ENCODE measurements around the gene HADHB.

Gene HADHB

DNA sequence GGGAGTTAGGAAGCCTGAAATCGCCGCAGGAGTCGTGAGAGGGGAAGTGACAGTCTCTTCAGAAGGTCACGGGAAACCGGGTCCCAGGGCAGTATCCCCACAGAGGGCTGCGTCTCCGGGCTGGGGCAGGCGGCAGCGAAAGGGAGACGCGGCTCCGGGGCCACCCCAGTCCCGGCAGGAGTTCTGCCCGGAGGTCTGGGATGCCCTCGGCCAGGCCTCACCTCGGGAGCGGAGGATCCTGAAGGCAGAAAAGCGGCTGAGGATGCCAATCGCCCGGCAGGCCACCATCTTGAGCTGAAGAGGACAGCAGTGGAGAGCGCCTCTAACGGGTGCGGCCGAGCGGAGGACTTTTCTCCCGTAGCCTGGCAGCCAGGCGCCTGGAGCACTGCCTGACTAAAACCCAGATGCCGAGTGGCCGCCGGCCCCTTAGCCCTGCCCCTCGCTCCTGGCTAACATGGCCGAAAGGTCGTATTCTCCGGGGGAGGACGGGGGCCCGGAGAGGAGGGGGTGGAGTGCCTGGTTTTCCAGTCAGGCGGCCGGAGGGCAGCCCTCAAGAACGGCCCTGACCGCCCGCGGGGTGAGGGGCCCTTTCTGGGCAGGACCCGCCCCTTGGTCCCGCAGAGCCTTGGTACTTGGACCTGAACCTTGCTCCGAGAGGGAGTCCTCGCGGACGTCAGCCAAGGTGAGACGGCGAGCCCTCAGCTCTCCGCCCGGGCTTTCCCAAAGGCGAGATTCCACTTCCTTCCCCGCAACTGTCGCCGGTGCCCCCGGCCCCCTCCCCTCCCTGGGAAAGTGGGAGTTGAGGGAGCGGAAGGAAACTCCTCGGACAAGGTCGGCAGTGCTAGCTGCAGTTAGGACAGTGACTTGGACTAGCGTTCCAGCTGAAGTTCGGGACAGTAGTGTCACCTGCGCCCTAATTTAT, at the start of gene HADHB, which contains the start of gene HADHA:
Gene HADHB, plus strand, starts transcription at position 631 of the 922 bp plus-strand sequence. CDS start 9,316 bp downstream, outside the sequence.
Gene HADHA, minus strand, starts transcription at position 324 of the 922 bp plus-strand sequence. Its CDS starts 36 bp downstream, at position 288.
- intact Hi-C loops (cut with micrococcal nuclease), result loop anchor here (2.0 to 5.0 kb wide), 3 partner anchors 33 to 103 kb away; partner anchors contain the start of genes ADGRF3 and SELENOI
- peak within 1 kb of the TSS; percentile 99 for H3K4me3 Mint-ChIP-seq
- H3K27me3 Mint-ChIP-seq, result no peaks in the 10 kb centered on the region
- H3K4me1 Mint-ChIP-seq (ENCODE audit: low read depth), result peaks cover 40% of the 10 kb centered on the region
- H3K36me3 Mint-ChIP-seq (ENCODE audit: low read depth), result peaks cover 31% of the 10 kb centered on the region
- H3K27ac Mint-ChIP-seq, result peak within 1 kb of the TSS; percentile 99
- H3K9me3 Mint-ChIP-seq, result no peaks in the 10 kb centered on the region

- Mint-ChIP-seq H3K27ac (no peak overlapping the region), H3K4me3 (no peak overlapping the region), H3K36me3 (ENCODE audit: low read depth) (peaks cover 97% of the 10 kb centered on the region), H3K9me3 (peaks cover 14% of the 10 kb centered on the region), H3K27me3 (no peaks in the 10 kb centered on the region), H3K4me1 (ENCODE audit: low read depth) (peaks cover 24% of the 10 kb centered on the region)
- intact Hi-C loops (cut with micrococcal nuclease), result no loop called here
Observed at GRCh38 chr2:26195040-26195984, 49.4 kb upstream of the HADHB start.

DNA sequence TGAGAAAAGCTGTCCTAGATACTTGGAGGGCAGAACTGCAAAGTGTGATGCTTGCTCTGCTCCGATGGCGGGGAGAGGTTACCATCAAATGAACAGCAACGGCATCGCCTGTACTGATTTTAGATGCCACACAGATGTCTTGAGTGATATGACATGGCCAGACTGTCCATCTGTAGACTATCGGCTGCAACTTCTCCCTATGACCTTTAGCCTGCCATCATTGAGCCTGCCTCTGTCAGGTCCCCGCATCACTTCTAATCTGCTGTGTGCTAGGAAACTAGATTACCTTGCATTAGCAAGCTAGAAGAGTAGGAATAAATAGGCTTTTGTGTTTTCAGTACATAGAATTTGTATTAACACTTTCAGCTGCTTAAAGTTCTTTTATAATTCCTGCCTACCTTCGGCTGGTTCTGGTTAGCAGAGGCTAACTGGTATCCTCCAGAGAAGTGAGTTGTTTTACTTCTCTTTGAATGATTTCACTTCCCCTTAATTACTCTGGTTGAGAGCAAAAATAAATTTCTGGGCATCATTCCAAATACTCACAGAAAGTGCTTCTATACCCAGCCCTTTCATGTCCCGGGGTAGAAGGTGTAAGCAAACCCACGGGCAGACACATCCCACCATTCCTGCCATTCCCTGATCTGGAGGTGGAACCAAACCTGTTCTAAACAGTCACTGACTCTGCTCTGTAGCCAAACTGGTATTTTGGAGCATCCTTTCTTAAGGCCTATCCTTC, 47.9 kb upstream of the HADHB start:
- Mint-ChIP-seq H3K4me3 (no peak overlapping the region), H3K9me3 (peaks cover 14% of the 10 kb centered on the region), H3K4me1 (ENCODE audit: low read depth) (peaks cover 26% of the 10 kb centered on the region), H3K27ac (no peak overlapping the region), H3K36me3 (ENCODE audit: low read depth) (peaks cover 97% of the 10 kb centered on the region), H3K27me3 (no peaks in the 10 kb centered on the region)
- intact Hi-C loops (cut with micrococcal nuclease), result no loop called here

GRCh38 chr2:26197516-26197915, 47.2 kb upstream of the HADHB start:
- no peak overlapping the region for H3K27ac Mint-ChIP-seq
- H3K27me3 Mint-ChIP-seq, result no peaks in the 10 kb centered on the region
- peaks cover 14% of the 10 kb centered on the region for H3K9me3 Mint-ChIP-seq

DNA sequence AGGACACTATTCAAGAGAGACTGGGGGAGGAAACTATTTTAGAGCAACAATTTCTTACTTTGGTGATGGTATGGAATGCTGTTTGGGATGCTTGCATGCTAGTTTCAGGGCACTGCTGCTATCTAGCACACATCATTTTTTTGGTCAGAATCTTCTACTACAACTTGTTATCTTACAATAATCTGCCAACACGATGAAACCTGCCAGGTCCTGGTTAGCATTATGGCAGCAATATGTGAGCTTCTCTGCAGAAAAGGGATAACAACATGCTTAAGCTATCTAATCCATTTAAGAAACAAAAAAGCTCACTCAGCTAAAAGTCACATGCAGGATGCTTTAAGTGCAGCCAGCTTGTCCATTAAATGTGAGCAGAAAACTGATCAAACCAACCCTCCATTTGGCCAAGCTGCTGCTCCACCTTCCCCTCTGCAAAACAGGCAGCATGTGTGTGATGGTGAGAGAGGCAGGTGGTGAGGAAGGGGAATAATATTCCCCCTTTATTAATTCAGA, 41.7 kb upstream of the HADHB start:
- Mint-ChIP-seq H3K9me3 (peaks cover 4% of the 10 kb centered on the region), H3K27ac (no peak overlapping the region), H3K27me3 (no peaks in the 10 kb centered on the region), H3K4me3 (no peak overlapping the region), H3K36me3 (ENCODE audit: low read depth) (peaks cover 100% of the 10 kb centered on the region), H3K4me1 (ENCODE audit: low read depth) (peaks cover 10% of the 10 kb centered on the region)
- intact Hi-C loops (cut with micrococcal nuclease), result no loop called here

More at GRCh38 chr2:26197516-26197915, 47.2 kb upstream of the HADHB start:
- peaks cover 26% of the 10 kb centered on the region for H3K4me1 Mint-ChIP-seq (ENCODE audit: low read depth)
- H3K4me3 Mint-ChIP-seq, result no peak overlapping the region
- peaks cover 97% of the 10 kb centered on the region for H3K36me3 Mint-ChIP-seq (ENCODE audit: low read depth)
- intact Hi-C loops (cut with micrococcal nuclease), result no loop called here

- intact Hi-C loops (cut with micrococcal nuclease), result loop anchor here (1.0 kb wide), 1 partner anchor 14 kb away; no protein-coding TSS in a partner anchor
- H3K27me3 Mint-ChIP-seq, result no peaks in the 10 kb centered on the region
- H3K27ac Mint-ChIP-seq, result no peak overlapping the region
- no peak overlapping the region for H3K4me3 Mint-ChIP-seq
- peaks cover 10% of the 10 kb centered on the region for H3K4me1 Mint-ChIP-seq (ENCODE audit: low read depth)
- H3K36me3 Mint-ChIP-seq (ENCODE audit: low read depth), result peaks cover 100% of the 10 kb centered on the region
- H3K9me3 Mint-ChIP-seq, result no peaks in the 10 kb centered on the region
Observed at GRCh38 chr2:26203906-26204305, 40.8 kb upstream of the HADHB start.

GRCh38 chr2:26212011-26212410, 32.7 kb upstream of the HADHB start:
- H3K27me3 Mint-ChIP-seq, result no peaks in the 10 kb centered on the region
- no peaks in the 10 kb centered on the region for H3K9me3 Mint-ChIP-seq
- H3K4me1 Mint-ChIP-seq (ENCODE audit: low read depth), result peaks cover 7% of the 10 kb centered on the region
- peaks cover 98% of the 10 kb centered on the region for H3K36me3 Mint-ChIP-seq (ENCODE audit: low read depth)
- no peak overlapping the region for H3K4me3 Mint-ChIP-seq
- no peak overlapping the region for H3K27ac Mint-ChIP-seq
- intact Hi-C loops (cut with micrococcal nuclease), result no loop called here

DNA sequence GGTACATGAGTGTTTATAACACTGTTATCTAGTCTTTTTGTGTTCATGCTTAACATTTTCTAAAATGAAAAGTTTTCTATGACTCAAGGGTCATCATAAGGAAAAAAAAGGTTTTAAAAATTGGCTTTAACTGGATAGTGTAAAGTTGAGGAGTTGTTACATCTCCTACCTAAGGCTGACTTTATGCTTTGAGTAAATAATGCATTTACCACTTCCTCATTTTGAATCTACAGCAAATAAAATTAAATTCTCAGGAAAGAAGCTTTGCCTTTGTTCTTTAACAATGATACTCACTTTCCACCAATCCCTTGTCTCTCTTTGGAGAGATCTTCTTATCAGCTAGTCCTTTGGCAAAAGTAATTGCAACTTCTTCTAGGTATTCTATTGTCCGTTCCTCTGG, 30.0 kb upstream of the HADHB start:
- Mint-ChIP-seq H3K4me3 (no peak overlapping the region), H3K36me3 (ENCODE audit: low read depth) (peaks cover 98% of the 10 kb centered on the region), H3K9me3 (peaks cover 10% of the 10 kb centered on the region), H3K27ac (no peak overlapping the region), H3K4me1 (ENCODE audit: low read depth) (peaks cover 7% of the 10 kb centered on the region), H3K27me3 (no peaks in the 10 kb centered on the region)
- intact Hi-C loops (cut with micrococcal nuclease), result no loop called here

DNA sequence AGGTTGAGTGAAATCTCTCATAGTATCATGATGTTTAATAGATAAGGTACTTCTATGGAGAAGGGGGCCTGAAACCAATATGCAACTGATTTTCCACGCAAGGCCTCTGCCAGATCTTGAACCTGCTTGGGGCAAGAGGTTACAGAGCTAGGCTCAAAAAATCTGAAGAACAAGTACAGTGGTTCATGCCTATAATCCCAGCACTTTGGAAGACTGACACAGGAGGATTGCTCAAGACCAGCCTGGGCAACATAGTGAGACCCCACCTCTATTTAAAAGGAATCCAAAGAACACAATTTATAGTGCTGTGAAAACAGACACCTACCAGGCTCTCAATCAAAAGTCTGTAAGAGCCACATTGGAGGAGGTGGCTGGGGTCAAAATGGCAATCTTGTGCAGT, 28.9 kb upstream of the HADHB start:
- H3K36me3 Mint-ChIP-seq (ENCODE audit: low read depth), result peaks cover 93% of the 10 kb centered on the region
- H3K27ac Mint-ChIP-seq, result no peak overlapping the region
- H3K9me3 Mint-ChIP-seq, result peaks cover 10% of the 10 kb centered on the region
- H3K4me3 Mint-ChIP-seq, result no peak overlapping the region
- H3K27me3 Mint-ChIP-seq, result no peaks in the 10 kb centered on the region
- H3K4me1 Mint-ChIP-seq (ENCODE audit: low read depth), result peaks cover 7% of the 10 kb centered on the region
- intact Hi-C loops (cut with micrococcal nuclease), result no loop called here

DNA sequence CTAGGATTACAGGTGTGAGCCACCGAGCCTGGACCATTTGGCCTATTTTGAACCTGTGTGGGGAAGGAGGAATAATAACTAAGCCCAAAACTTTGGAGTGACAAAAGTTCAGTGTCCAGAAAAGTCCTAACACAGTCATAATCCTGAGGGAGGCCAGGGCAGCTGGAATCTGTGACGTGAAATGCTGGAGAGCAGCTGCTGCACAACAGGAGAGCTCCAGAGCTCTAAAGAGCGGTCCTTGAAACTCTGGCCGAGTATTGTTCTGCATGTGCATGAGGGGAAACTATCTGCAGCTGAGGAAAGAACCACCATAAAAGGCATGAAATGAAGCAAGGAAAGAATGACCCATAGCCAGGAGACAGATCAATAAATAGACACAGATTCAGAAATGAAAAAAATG, 28.2 kb upstream of the HADHB start:
- Mint-ChIP-seq H3K9me3 (peaks cover 10% of the 10 kb centered on the region), H3K4me1 (ENCODE audit: low read depth) (peaks cover 7% of the 10 kb centered on the region), H3K36me3 (ENCODE audit: low read depth) (peaks cover 88% of the 10 kb centered on the region), H3K27ac (no peak overlapping the region), H3K27me3 (no peaks in the 10 kb centered on the region), H3K4me3 (no peak overlapping the region)
- intact Hi-C loops (cut with micrococcal nuclease), result no loop called here

DNA sequence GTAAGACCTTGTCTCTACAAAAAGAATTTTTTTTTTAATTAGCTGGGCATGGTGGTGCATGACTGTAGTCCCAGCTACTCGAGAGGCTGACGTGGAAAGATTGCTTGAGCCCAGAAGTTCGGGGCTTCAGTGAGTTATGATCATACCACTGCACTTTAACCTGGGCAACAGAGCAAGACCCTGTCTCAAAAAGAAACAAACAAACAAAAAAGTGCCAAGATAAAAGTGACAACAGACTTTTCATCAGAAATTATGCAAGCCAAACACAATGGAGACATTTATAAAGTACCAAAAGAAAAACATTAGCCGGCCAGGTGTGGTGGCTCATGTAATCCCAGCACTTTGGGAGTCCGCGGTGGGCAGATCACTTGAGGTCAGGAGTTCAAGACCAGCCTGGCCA, 27.0 kb upstream of the HADHB start:
- Mint-ChIP-seq H3K27me3 (no peaks in the 10 kb centered on the region), H3K27ac (no peak overlapping the region), H3K36me3 (ENCODE audit: low read depth) (peaks cover 88% of the 10 kb centered on the region), H3K4me3 (no peak overlapping the region), H3K4me1 (ENCODE audit: low read depth) (peaks cover 7% of the 10 kb centered on the region), H3K9me3 (peaks cover 10% of the 10 kb centered on the region)
- intact Hi-C loops (cut with micrococcal nuclease), result loop anchor here (1.0 kb wide), 1 partner anchor 13 kb away; no protein-coding TSS in a partner anchor

DNA sequence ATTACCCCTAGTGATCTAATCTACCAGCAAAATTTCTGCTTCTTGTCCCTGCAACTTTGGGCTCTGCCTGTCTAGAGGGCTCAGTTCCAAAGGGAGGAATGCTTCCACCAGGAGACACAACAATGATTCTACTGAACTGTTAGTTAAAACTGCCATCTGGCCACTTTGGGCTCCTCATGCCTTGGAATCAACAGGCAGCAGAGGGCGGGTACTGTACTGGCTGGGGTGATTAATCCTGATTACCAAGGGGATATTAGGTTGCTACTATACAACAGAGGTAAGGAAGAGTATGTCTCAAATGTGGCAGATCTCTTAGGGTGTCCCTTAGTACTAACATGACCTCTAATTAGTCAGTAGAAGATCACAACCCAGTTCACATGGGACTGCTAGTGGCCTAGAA, 21.7 kb upstream of the HADHB start:
- Mint-ChIP-seq H3K27ac (no peak overlapping the region), H3K36me3 (ENCODE audit: low read depth) (peaks cover 90% of the 10 kb centered on the region), H3K4me1 (ENCODE audit: low read depth) (no peaks in the 10 kb centered on the region), H3K9me3 (peaks cover 3% of the 10 kb centered on the region), H3K4me3 (no peak overlapping the region), H3K27me3 (no peaks in the 10 kb centered on the region)
- intact Hi-C loops (cut with micrococcal nuclease), result no loop called here

DNA sequence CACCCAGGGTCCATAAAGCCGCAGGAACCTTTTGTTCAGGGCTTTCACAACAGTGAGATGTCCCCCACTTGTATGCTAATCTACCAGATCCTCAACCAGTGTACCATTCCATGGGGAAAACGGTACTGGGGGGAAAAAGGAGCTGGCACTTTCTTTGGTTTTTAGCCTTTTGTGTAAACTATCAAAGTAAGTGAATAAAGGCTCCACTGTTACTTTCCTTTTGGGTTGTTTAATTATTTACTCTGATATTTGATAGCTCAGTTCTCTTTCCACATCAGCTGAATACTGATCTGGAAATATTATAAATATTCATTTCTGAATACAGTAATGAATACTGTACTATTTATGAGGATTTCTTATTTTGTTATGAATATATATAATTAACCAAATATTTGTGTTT, 20.6 kb upstream of the HADHB start:
- intact Hi-C loops (cut with micrococcal nuclease), result no loop called here
- Mint-ChIP-seq H3K4me1 (ENCODE audit: low read depth) (no peaks in the 10 kb centered on the region), H3K27me3 (no peaks in the 10 kb centered on the region), H3K27ac (no peak overlapping the region), H3K36me3 (ENCODE audit: low read depth) (peaks cover 90% of the 10 kb centered on the region), H3K4me3 (no peak overlapping the region), H3K9me3 (no peaks in the 10 kb centered on the region)

Measured in dendritic cell treated with granulocyte-macrophage colony-stimulating factor and Interleukin-4, amounts not matched to agents 40 ng/mL and 50 ng/mL, for 4 days (primary cell).